HG03159 (cell line): ENCODE results near the gene CSGALNACT2.

Experiments used
- ATAC-seq: cut with Tn5 transposase; IDR thresholded peaks from one replicate; pipeline ENCODE4 v1.9.1; 2021; ENCODE audit warnings: mild to moderate bottlenecking, moderate library complexity; ENCODE audit not compliant: unreplicated experiment

The CSGALNACT2 gene

DNA sequence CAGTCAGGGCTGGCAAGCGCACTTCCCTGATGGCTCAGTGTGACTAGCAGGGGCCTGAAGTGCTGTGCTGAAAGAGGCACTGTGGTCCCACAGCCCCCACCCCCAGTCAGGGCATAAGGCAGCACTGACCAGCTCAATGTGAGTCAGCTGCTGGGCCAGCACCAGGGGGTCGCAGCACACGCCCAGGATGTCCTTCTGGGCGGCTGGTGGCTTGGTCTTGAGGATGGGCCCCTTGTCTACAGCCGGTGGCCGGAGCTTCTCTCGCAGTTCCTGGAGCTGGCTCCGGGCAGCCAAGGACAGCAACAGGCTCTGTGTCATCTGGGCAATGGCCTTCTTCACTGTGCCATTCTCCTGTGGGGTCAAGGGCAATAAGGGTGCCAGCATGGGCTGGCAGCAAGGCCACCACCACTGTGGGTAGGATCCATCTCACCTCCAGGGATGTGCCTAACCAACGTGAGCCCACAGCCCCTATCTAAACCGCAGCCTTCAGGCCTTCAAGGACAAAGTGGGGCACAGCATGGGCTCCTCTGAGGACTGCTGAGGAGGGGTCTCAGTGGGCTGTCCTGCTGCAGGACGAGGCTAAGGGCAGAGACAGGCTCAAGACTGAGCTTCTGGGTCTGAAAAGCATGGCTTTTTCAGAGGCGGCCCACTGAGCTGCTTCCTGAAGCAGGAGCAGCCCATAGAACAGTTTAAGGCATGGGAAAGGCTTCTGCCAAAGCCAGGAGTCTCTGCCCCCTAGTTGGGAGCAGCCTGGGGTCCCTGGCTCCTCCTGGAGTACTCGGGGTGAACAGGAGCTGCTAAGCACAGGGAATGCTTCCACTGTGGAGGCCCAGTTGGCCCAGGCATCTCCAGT lies 62.5 kb downstream of the CSGALNACT2 start:
- ATAC-seq, result no peak

DNA sequence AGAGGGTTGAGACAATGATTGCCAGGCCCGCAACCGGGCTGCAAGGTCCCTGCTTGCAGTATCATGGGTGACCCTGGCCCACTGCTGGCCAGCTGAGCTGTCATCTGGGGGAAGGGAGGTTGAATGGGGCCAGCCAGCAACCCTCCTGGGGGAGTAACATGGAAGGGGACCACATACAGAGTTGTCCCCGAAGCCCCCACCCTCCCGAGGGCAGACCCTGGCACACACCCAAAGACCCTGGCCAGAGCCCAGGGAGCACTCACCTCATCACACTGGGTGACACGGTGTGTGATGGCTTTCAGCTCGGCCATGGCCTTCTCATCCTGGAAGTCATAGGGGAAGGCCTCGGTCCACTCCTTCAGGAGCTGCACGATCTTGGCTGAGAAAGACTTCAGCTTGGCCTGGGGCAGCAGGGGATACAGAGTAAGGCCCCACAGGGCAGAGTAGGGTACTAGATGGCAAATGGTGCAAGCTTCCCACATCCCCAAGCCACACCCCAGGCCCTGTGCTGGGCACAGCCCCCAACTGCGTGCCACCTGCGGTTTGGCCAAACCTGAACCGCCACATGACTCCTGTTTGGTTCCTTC lies 63.4 kb downstream of the CSGALNACT2 start:
- ATAC-seq, result no peak

DNA sequence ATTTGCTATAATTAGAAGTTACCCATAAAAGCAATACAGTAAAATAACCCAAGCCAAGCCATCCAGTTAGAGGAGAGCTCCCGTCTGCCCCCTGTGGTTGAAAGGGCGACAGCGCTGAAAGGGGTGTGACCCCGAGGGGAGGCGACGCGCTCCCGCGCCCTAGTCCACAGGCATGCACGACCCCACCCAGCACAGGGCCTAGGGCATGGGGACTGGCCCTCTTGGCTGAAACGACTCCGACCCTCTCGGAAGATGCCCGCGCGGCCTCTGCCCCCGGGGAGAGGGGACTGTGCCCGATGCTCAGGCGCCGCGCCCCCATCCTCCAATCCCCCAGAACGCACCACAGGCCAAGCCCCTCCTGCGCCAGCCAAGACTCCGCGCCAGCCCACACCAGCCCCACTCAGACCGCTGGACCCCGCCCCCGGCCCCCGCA lies 64.0 kb downstream of the CSGALNACT2 start:
- peak; percentile 67 for ATAC-seq

DNA sequence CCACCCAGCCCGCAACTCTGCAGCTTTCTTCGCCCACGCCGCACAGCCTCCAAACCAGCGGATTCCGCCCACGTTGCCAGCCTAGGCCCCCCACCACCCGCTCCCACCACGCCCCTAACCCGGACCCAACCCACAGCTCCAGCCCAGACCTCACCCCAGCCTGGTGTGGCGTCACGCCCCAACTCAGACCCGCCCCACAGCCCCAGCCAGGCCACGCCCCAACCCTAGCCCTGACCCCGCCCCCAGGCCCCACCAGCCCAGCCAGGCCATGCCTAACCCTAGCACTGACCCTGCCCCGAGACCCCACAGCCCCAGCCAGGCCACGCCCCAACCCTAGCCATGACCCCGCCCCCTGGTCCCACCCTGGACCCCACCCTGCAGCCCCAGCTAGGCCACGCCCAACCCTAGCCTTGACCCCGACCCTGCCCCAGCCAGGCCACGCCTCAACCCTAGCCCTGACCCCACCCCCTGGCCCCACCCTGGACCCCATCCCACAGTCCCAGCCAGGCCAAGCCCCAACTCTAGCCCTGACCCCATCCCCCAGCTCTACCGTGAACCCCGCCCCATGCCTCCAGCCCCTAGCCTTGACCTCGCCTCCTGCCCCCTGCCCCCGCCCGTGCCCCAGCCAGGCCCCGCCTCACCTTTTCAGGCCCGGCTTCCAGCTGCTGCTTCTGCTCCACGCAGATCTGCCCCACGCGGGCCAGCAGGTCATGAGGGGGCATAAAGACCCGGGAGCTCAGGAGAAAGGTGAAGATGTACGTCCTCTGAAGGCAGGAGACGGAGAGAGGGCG lies 64.6 kb downstream of the CSGALNACT2 start:
- ATAC-seq, result no peak

DNA sequence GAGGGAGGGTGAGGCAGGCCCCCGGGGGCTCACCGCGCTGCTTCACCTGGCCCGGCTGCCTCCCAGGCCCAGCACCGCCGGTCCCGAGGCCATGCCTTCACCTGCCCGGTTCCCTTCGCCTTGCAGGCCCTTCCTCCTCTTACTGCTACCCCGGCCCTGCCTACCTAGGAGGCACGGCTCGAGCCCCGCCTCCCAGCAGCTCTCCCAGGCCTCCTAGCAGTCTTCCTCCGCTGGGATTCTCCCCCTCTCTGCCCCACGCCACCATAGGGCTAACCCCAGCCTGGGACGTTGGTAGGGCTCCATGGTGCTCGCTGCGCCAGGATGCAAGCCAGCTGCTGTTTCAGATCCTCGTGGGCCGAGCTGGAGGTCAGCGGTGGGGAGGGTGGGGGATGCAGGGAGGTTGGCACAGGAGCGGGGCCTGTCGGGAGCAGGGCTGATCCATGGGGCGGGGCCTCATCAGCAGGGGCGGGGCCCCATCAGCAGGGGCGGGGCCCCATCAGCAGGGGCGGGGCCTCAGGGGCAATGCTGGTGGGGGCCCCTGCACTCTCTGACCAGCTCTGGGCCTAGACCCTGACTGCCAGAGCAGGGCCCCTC lies 65.3 kb downstream of the CSGALNACT2 start:
- ATAC-seq, result no peak

DNA sequence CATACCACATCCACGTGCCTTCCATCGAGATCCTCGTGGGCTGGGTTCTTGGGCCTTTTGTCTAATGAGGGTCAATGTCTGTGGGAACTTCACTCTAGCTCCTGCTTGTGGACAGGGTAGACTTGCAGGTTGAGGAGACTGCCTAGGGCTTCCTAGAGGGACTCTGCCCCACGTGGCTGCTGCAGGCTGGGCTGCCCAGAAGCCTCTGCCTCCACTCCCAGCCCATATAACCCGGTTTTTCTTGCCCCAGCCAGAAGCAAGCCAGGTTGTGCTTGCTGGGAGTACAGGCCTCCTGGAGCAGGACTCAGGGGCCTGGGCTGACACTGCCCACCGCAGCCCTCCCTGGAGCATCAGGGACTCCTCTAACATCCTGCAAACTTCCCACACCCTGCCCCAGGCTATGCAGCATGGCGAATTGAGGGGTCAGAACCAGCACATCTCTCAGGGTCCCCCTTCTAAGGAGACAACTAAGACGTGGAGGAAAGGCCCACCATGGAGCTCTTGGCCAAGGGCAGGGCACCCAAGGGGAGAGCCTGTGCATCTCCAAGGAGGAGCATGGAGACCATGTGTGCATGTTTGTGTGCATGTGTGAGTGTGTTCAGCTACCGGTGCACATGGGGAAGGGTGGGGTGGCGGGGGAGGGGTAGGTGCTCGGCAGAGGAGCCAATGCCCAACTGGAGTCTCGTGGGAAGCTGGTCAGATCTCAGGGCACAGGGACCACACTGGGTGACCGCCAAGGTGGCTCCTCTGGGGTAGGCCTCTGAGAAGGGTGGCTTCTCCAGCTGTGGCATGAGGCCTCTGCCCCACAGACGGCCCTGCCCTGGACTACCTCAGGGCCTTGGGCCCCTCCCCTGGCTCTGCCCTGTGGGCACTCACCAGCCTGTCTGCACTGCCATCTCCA lies 66.0 kb downstream of the CSGALNACT2 start:
- no peak for ATAC-seq

DNA sequence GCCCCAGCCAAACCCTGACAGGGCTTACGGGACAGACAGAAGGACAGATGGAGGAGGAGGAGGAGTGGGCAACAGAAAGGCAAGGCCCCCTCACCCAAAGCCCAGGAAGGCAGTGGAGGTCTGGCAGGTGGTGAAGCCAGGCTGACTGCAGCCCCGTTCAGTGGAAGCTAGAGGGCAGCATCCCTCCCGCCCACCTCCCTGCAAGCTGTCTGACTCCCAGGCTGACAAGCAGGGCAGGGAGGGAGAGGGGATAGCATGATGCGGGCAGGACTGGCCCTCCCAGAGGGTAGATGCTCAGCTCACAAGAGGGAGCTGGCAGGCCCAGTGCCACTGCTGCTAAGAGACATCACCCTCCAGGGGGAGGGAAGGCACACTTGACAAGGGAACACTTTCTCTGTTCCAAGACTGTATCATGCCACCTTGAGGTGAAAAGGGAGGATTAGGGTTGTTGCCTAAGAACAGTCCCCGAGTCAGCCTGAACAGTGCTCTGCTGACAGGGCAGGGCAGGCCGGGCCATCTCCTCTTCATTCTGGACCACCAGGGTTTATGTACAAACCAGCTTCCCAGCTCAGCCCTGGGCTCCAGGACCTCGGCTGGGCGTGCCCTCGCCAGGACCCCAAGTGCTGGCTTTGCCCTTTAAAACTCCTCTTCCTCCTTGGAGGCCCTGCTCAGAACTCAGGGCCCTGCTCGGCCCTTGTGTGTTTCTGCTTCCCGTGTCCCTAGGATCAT lies 66.9 kb downstream of the CSGALNACT2 start:
- ATAC-seq, result peak; percentile 64

DNA sequence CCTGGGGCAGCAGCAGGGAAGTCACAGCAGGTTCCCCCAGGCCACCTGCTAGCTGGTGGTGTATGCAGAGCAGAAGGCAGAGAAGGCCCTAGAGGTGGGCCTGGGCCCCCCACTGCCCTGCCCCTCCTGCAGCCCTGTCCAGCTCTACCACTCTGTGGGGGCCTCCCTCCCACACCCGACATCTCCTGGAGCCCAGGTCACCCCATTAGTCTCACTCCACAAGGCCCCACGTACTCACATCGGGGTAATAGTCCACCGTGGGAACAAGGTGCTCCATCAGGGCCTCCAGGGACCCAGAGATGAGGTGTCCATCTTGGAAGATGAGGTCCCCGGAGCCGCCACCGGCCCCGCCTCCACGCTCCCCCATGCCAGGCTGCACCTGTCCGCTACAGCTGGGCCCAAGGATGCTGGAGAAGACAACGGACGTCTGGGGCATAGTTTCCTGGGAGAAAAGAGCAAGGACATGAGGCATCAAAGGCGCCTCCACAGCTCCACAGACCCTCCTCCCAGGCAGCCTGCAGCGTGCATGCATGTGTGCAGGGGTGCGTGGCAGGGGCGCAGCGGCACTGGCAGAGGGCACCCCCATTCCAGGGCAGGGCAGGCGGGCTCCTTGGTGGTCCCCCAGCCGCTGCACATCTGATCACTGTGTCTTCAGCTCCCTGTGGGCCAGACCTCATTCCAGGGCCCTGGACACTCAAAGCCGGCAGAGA lies 67.6 kb downstream of the CSGALNACT2 start:
- ATAC-seq, result no peak

DNA sequence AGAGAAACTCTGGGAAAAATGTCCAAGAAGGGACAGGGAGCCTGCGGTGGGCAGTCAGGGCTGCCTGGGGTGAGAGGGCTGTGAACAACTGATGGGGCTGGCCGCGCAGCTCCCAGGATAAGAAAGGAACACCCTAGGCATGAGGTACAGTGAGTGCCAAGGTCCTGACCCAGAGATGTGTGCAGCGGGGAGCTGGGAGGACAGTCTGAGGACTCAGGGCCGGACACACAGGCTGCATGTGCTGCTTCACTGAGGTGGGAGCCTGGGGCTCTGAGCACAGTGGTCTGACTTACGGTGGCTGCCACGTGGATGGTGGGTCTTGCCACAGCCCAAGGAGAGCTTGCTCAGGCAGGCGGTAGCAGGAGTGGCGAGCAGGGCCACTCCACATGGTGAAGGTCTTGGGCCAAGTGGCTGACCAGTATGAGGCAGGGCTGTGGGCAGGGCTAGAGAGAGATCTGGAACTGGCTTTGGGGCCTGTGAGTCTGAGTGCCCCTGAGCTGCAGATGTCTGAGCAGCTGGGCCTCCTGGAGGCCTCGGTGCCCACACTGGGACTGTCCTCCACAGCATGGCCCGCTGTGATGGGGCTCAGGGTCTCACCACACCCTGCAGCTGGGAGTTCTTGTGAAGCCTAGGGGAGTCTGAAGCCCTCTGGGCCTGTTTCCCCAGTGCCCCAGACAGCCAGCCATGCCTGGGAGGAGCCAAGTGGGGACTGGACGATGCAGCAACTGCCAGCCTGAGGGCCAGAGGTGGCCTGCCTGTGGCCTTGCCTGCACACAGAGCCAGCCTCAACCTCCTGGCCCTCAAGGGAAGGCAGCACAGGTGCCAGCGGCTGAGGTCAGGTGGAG lies 68.4 kb downstream of the CSGALNACT2 start:
- ATAC-seq, result no peak

DNA sequence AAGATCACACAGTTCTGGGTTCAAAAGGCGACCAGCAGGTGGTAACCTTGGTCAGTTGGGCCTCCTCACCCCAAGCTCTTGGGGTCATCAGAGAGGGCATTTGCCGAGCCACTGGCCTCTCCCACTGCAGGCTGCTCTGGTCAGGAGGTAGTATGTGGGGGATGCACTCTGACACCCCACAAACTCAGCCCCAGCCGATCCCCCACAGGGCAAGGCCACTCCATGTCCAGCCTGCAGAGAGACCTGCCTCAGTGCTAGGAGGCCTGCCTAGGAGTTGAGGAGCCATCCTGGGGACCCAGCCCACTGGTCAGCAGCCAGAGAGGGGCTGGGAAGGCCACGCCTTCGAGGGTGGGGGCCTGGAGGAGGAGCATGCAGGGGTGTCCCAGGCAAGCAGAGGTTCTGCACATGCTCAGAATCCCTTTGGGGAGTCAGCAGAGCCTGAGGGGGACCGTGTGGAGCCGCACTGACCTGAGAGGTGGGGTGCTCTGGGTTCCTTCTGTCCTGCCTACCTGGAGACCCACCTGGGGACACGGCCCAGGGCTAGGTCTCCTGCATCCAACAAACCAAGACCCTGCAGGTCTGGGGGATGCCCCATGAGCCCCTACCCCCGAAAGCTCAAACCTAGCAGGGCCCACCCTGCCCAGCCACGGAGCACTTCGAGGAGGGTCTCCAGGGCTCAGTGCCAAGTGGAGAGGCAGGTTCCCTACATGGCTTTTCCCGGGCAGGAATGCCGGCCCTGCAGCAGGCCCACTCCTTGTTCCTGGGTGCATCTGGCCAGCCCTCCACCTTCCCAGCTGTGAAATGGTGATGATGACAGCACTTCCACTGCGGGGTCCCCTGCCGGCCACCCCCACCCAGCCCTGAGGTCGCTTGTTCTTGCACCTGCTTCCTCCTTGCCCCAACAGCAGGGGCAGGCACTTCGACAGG lies 70.2 kb downstream of the CSGALNACT2 start:
- ATAC-seq, result no peak

DNA sequence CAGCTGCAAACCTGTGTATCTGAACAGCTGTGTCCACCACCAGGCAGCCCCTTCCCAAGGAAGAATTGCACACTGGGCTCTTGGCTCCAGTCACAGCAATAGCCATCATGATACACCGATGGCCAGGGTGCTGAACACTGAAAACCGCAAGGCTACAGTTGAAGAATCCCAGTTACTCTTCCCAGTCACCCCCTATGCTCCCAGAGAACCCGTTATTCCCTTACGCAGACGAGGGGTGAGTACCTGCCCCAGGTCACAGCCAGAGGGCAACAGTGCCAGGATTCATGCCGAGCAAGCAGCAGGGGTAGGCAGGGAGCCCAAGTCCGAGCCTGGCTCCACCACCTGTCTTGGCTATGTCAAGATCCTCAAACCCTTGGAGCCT lies 70.8 kb downstream of the CSGALNACT2 start:
- ATAC-seq, result no peak

DNA sequence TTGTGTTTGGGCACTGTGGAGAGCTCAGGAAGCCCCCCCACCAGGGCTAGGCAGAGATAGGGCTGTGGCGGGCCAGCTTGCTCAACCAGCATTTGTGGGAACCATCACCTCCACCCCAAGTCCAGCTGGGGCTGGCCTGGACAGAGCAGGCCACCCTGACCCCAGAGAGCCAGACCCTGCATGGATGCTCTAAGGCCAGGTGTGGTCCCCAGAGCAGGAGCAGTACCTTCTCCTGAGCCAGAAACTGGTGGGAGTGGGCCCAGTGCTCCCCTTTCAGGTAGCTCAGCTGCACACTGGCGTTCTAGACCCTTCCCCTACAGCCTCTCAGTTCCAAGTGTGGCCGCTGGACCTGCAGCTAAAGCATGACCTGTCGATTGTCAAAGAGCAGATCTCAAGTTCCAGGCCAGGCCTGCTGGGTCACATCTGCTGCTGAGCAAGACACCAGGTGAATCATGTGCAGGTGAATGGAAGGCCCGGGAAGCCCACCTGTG lies 71.5 kb downstream of the CSGALNACT2 start:
- no peak for ATAC-seq

DNA sequence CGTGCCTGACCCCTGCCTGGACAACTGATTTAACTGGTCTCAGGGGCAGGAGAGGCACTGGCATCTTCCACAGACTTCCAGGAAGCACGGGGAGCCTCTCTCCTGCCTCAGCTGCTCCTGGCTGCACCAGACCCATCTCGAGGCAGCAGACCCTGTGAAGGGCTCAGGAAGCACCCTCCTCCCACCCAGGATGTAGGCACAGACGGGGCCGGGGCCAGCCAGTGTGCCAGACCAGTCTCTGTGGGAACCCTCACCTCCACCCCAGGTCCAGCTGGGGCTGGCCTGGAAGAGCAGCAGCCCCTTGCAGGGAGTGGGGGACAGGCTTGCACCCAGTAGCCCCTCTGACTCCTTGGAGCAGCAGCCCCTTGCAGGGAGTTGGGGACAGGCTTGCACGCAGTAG lies 72.3 kb downstream of the CSGALNACT2 start:
- ATAC-seq, result no peak

DNA sequence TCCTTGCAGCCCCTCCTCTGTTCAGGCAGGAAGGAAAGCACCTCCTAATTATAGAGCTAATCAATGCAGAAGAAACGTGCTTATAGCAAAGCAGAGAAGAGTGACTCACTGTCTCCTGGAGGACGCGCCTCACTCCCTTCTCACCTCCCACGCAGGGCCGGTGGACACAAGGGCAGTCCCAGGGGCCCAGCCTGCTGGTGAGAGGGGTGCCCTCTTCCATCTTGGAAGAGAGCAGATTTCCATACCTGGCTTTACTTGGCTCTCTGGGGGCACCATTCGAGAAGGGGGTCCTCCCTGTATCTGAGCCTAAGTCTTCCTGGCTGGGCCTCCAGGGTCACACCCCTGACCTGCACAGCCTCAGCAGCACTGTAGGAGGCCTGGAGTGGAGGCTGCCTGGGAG lies 72.8 kb downstream of the CSGALNACT2 start:
- ATAC-seq, result no peak

DNA sequence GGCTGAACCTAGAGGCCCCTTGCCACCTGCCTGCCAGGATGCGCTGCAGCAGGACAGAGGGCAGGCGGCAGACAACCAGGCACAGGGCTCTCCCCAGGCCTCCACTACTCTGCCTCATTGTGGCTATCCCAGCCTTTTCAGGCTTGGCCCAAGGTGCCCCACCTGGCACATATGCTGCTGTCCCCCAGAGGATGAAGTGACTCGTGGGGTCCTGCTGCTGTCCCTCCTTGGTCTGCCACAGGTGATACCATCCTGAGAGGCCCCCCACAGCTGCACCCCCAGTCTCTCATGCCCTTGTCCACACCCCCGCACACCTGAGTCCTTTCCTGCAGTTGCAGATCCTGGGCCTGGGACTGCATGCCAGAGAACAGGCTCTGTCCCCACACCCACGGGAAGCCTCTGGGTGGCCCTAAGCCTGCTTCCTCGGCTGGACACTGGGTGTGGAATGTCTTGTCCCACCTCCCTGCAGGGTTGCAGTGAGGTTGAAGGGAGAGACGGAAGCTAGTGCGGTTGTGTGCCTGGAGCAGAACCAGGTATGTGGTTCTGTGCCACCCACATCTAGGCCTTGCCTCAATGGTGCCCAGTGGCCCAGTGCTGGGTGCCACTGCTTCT lies 73.3 kb downstream of the CSGALNACT2 start:
- ATAC-seq, result no peak

DNA sequence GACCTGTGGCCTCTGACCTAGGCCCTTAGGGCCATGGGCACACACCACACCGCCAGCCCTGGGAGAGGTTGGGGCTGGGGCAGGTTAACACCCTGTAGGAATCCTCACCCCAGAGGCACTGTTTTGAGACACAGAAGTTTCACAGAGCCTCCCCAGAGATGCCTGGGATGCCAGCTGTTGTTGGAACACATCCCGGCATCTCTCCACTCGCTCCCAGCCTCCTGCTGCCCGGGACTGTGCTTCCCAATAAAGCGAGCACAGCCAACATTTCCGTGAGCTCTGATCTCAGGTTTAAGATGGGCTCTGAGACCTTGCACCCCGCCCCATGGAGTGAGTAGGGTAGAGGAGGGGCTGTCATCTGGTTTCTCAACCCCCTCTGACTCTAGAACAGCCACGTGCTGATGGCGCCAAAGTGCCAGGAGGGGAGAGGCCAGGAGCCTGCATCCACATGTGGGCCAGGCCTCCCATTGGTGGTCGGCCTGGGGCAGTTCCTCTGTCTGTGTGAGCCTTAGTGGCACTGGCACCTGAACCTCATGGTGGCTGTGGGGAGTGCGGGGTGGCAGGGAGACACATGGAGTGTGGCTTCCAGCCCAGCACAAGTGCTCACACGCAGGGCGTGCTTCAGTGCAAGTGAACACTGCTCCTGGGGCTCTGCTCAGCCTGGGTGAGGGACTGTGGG lies 73.9 kb downstream of the CSGALNACT2 start:
- no peak for ATAC-seq
